BJ (cell line): ENCODE data around the gene GPATCH4. TPM values are rescaled to one million over a fixed set of nuclear protein-coding genes. Genes with fewer than 3 reads are reported as not detected.

Experiments
- CTCF ChIA-PET: fragments of 350-600 bp; formaldehyde crosslinking; extraction: SDS; loops from one replicate; lab custom pipeline; 2021; ENCODE audit warnings: antibody characterized with exemption, inconsistent platforms; lab: Yijun Ruan, JAX
- POLR2A ChIA-PET: fragments of 300-600 bp; sonication (Branson Sonifier 250); formaldehyde crosslinking; extraction: SDS; loops from one replicate; lab custom pipeline; 2021; ENCODE audit warnings: antibody characterized with exemption; lab: Charles Lee
- DNase-seq: peaks from one replicate; pipeline ENCODE4 v3.0.0-alpha.2; 2011; ENCODE audit warnings: low read depth
- H3K27me3 ChIP-seq: 2 replicates; pipeline ENCODE4 v1.6.0; 2011; ENCODE audit warnings: low read length; ENCODE audit not compliant: control insufficient read depth, insufficient read depth
- H3K36me3 ChIP-seq: 2 replicates; pipeline ENCODE4 v1.5.1; 2011; ENCODE audit warnings: low read length; ENCODE audit not compliant: control insufficient read depth, insufficient read depth
- H3K4me3 ChIP-seq: 2 replicates; pipeline ENCODE4 v1.5.1; 2011; ENCODE audit warnings: low read depth, mild to moderate bottlenecking, control low read depth, low read length
- CTCF ChIP-seq: IDR thresholded peaks from 2 replicates; pipeline ENCODE4 v1.5.1; 2011; ENCODE audit warnings: low read depth, mild to moderate bottlenecking, control low read depth, inconsistent platforms, low read length, moderate library complexity; ENCODE audit not compliant: insufficient read depth
- polyA plus RNA-seq: library from polyadenylated mRNA; depleted of rRNA; stranded (reverse); fragments of >200 nt; gene quantifications from 2 replicates; pipeline ENCODE4 v1.2.3, GENCODE V29; 2011

The GPATCH4 gene
- polyA plus RNA-seq, 1 experiment, result 21.2 TPM

GRCh38 chr1:156582388-156583017, 18.8 kb downstream of the GPATCH4 start:
- POLR2A ChIA-PET, result no interaction called here
- CTCF ChIA-PET, result interaction anchor here (0.6 to 2.4 kb wide), 12 partner anchors 9 to 452 kb away, joined by 3 to 16 read pairs (median 3); partner anchors contain the start of genes IQGAP3 and NAXE
- TF ChIP-seq CTCF, result no peak
- no peaks in the 10 kb centered on the region for H3K36me3 ChIP-seq
- no peak for DNase-seq
- no peak overlapping the region for H3K4me3 ChIP-seq
- H3K27me3 ChIP-seq, result peaks cover 3% of the 10 kb centered on the region; the same call in 1 of the 2 replicates

DNA sequence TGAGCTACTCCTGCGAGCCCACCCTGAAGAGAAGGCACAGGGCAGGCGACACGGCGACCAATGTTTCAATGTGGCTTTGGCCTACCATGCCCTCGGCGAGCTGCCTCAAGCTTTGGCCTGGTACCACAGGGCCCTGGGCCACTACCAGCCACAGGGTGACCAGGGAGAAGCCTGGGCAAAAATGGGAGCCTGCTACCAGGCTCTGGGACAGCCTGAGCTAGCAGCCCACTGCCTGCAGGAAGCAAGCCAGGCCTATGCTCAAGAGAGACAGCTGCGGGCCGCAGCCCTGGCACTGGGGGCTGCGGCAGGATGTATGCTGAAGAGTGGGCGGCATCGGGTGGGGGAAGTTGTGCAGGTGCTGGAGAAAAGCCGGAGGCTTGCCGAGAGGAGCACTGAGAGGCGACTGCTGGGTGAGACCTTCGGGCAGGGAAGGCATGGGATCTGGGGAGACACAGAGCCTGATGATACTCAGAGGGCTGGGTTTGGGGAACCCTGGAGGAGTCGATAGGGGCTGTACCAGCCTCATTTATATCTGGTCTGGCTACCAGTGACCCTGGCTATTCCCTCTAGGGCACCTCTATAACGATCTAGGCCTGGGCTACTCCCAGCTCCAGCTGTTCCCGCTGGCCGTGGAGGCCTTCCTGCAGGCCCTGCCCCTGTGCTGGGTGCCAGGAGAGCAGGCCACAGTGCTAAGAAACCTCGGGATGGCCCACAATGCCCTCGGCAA, 19.5 kb downstream of the GPATCH4 start:
- CTCF ChIA-PET, result interaction anchor here (0.5 to 2.4 kb wide), 16 partner anchors 8 to 453 kb away, joined by 3 to 16 read pairs (median 3); partner anchors contain the start of genes IQGAP3 and NAXE
- POLR2A ChIA-PET, result no interaction called here
- H3K27me3 ChIP-seq, result peaks cover 3% of the 10 kb centered on the region; the same call in 1 of the 2 replicates
- no peaks in the 10 kb centered on the region for H3K36me3 ChIP-seq
- no peak for TF ChIP-seq CTCF
- H3K4me3 ChIP-seq, result no peak overlapping the region
- no peak for DNase-seq

- ChIA-PET CTCF (no interaction called here), POLR2A (interaction anchor here (0.6 kb wide), 1 partner anchor 103 kb away, joined by 3 read pairs; no protein-coding TSS in a partner anchor)
These were observed 21.8 kb downstream of the GPATCH4 start, which contains the start of gene TTC24 for GRCh38 chr1:156579472-156579871. TTC24 (plus strand) TSS chr1:156579723; CDS start chr1:156581365, 1,642 bp downstream.

GRCh38 chr1:156578055-156578454, 23.2 kb downstream of the GPATCH4 start:
- Histone ChIP-seq H3K36me3 (no peaks in the 10 kb centered on the region), H3K27me3 (peaks cover 3% of the 10 kb centered on the region; the same call in 1 of the 2 replicates), H3K4me3 (no peak overlapping the region)
- no peak for TF ChIP-seq CTCF
- no peak for DNase-seq
- CTCF ChIA-PET, result interaction anchor here (1.4 kb wide), 1 partner anchor 31 kb away, joined by 3 read pairs; no protein-coding TSS in a partner anchor
- POLR2A ChIA-PET, result no interaction called here

More at GRCh38 chr1:156579472-156579871, 21.8 kb downstream of the GPATCH4 start, which contains the start of gene TTC24:
- DNase-seq, result no peak
- Histone ChIP-seq H3K27me3 (peaks cover 1% of the 10 kb centered on the region; the same call in 1 of the 2 replicates), H3K36me3 (no peaks in the 10 kb centered on the region), H3K4me3 (no peak within 1 kb of the TSS)
- no peak for TF ChIP-seq CTCF

- ChIA-PET CTCF (interaction anchor here (1.4 kb wide), 1 partner anchor 31 kb away, joined by 3 read pairs; no protein-coding TSS in a partner anchor), POLR2A (no interaction called here)
- Histone ChIP-seq H3K4me3 (no peak overlapping the region), H3K27me3 (peaks cover 3% of the 10 kb centered on the region; the same call in 1 of the 2 replicates), H3K36me3 (no peaks in the 10 kb centered on the region)
- DNase-seq, result no peak
- TF ChIP-seq CTCF, result no peak
These were observed 23.7 kb downstream of the GPATCH4 start for GRCh38 chr1:156577550-156577949.
